ENCODE results near the gene GABRG3. TPM values are rescaled to one million over a fixed set of nuclear protein-coding genes. Genes with fewer than 3 reads are reported as not detected.

GABRG3 gene
- total and polyA plus RNA-seq, 12 donors, result 0.08 to 1.1 (median 0.44) TPM; not detected in 5

GRCh38 chr15:27550635-27551034 is 579.7 kb downstream of the GABRG3 start:
- Histone ChIP-seq H3K9me3 (replicated peaks in 1 of 3) (no peaks in the 10 kb centered on the region), H3K27ac (no peak overlapping the region), H3K4me3 (no peak overlapping the region), H3K4me1 (replicated peaks in 1 of 2) (no peaks in the 10 kb centered on the region), H3K27me3 (no peaks in the 10 kb centered on the region), H3K36me3 (replicated peaks in 1 of 2) (no peaks in the 10 kb centered on the region)
- DNase-seq, result no peak
- 67 to 80% (median 68%) methylated on average over 6 of the region's 6 CpGs for WGBS, 4 donors
- intact Hi-C loops (cut with DNase I), result no loop called here
- no peak for TF ChIP-seq POLR2A (IDR thresholded peaks at IDR 0.05)
- TF ChIP-seq, protein P1, sequence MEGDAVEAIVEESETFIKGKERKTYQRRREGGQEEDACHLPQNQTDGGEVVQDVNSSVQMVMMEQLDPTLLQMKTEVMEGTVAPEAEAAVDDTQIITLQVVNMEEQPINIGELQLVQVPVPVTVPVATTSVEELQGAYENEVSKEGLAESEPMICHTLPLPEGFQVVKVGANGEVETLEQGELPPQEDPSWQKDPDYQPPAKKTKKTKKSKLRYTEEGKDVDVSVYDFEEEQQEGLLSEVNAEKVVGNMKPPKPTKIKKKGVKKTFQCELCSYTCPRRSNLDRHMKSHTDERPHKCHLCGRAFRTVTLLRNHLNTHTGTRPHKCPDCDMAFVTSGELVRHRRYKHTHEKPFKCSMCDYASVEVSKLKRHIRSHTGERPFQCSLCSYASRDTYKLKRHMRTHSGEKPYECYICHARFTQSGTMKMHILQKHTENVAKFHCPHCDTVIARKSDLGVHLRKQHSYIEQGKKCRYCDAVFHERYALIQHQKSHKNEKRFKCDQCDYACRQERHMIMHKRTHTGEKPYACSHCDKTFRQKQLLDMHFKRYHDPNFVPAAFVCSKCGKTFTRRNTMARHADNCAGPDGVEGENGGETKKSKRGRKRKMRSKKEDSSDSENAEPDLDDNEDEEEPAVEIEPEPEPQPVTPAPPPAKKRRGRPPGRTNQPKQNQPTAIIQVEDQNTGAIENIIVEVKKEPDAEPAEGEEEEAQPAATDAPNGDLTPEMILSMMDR (IDR thresholded peaks at IDR 0.05), result no peak

GRCh38 chr15:27561816-27562215 is 590.8 kb downstream of the GABRG3 start:
- H3K9me3 ChIP-seq (replicated peaks in 1 of 3), result peaks cover 0 to 7% (median 0%) of the 10 kb centered on the region in 3 donors
- intact Hi-C loops (cut with DNase I), result no loop called here
- H3K27me3 ChIP-seq, result no peaks in the 10 kb centered on the region
- TF ChIP-seq POLR2A (IDR thresholded peaks at IDR 0.05), result no peak
- TF ChIP-seq, protein P1 (IDR thresholded peaks at IDR 0.05), result no peak
- DNase-seq, result no peak
- no peak overlapping the region for H3K27ac ChIP-seq
- no peak overlapping the region for H3K4me3 ChIP-seq
- H3K36me3 ChIP-seq (replicated peaks in 1 of 2), result no peaks in the 10 kb centered on the region
- H3K4me1 ChIP-seq (replicated peaks in 1 of 2), result no peaks in the 10 kb centered on the region

GRCh38 chr15:27563765-27564370 is 592.9 kb downstream of the GABRG3 start:
- no peak overlapping the region for H3K27ac ChIP-seq
- TF ChIP-seq, protein P1 (IDR thresholded peaks at IDR 0.05), result no peak
- TF ChIP-seq POLR2A (IDR thresholded peaks at IDR 0.05), result no peak
- WGBS, 4 donors, result 63 to 72% (median 68%) methylated on average over 3 of the region's 3 CpGs
- no peaks in the 10 kb centered on the region for H3K4me1 ChIP-seq (replicated peaks in 1 of 2)
- H3K4me3 ChIP-seq, result no peak overlapping the region
- H3K36me3 ChIP-seq (replicated peaks in 1 of 2), result no peaks in the 10 kb centered on the region
- no peaks in the 10 kb centered on the region for H3K27me3 ChIP-seq
- intact Hi-C loops (cut with DNase I), result no loop called here
- no peak for DNase-seq
- peaks cover 0 to 3% (median 0%) of the 10 kb centered on the region in 3 donors for H3K9me3 ChIP-seq (replicated peaks in 1 of 3)

DNA sequence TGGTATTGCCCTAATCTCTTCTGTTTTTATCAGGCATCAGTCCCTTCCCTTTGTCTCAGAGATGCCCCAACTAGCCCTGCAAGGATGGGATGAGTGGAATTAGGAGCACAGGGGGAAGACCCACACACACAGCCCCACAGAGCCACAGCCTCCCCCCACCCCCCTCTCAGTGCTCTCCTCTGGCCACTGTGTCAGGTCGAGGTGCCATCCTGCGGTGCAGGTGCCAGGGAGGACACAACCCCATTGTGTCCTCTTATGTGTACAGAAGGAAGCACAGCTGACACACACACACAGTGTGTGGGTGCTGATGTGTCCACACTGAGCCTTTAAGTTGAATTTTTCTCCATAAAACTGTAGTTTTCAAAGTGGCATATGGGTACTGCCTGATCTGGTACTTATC is 593.7 kb downstream of the GABRG3 start:
- no peak for DNase-seq

More for the DNA sequence above, 593.7 kb downstream of the GABRG3 start:
- Histone ChIP-seq H3K4me3 (no peak overlapping the region), H3K9me3 (replicated peaks in 1 of 3) (no peaks in the 10 kb centered on the region), H3K36me3 (replicated peaks in 1 of 2) (no peaks in the 10 kb centered on the region), H3K27ac (no peak overlapping the region), H3K4me1 (replicated peaks in 1 of 2) (no peaks in the 10 kb centered on the region), H3K27me3 (no peaks in the 10 kb centered on the region)
- WGBS, 4 donors, result 56 to 82% (median 80%) methylated on average over 2 of the region's 2 CpGs; no CpG with 5 or more reads in 1 of the 4 donors
- no peak for TF ChIP-seq POLR2A (IDR thresholded peaks at IDR 0.05)
- TF ChIP-seq, protein P1 (IDR thresholded peaks at IDR 0.05), result no peak
- intact Hi-C loops (cut with DNase I), result no loop called here

All from adrenal gland (tissue), 12 donors.